ENCODE data around the gene GMPPA.

GRCh38 chr2:219477815-219478214 lies 20.9 kb upstream of the GMPPA start:
- TF ChIP-seq CTCF (IDR thresholded peaks at IDR 0.05; ENCODE audit: low read depth, low read length) (no peak), POLR2A (IDR thresholded peaks at IDR 0.05; ENCODE audit: extremely low read depth, insufficient read length) (no peak), MAX (IDR thresholded peaks at IDR 0.05; ENCODE audit: low read depth, low read length) (no peak)
